WTC11 (cell line): ENCODE results near the gene IRF2BP2. TPM values are rescaled to one million over a fixed set of nuclear protein-coding genes. Genes with fewer than 3 reads are reported as not detected.

Source experiments
- ATAC-seq: fragments of 200-7000 bp; cut with Tn5 transposase; 2 replicates; pipeline ENCODE4 v1.10.0; 2021; ENCODE audit warnings: mild to moderate bottlenecking, moderate library complexity
- CTCF ChIA-PET: fragments of 300-600 bp; sonication (Branson Sonifier 250); formaldehyde crosslinking; loops from one replicate; lab custom pipeline; 2021; ENCODE audit warnings: antibody characterized with exemption; lab: Charles Lee
- POLR2A ChIA-PET: fragments of 350-600 bp; sonication (Branson Sonifier 250); formaldehyde crosslinking; loops from one replicate; lab custom pipeline; 2021; ENCODE audit warnings: antibody characterized with exemption; lab: Charles Lee
- DNase-seq: peaks from one replicate; pipeline ENCODE4 v3.0.0; 2021; ENCODE audit warnings: low spot score
- H3K27ac Mint-ChIP-seq: 2 replicates; pipeline ENCODE4 v1.8.0; 2021; ENCODE audit warnings: mixed read lengths
- H3K27me3 Mint-ChIP-seq: 2 replicates; pipeline ENCODE4 v1.8.0; 2021; ENCODE audit warnings: low read depth, mild to moderate bottlenecking, moderate library complexity, mixed read lengths
- H3K36me3 Mint-ChIP-seq: 2 replicates; pipeline ENCODE4 v1.8.0; 2021; ENCODE audit warnings: mixed read lengths
- H3K4me1 Mint-ChIP-seq: 2 replicates; pipeline ENCODE4 v1.8.0; 2022; ENCODE audit warnings: mixed read lengths
- H3K4me3 Mint-ChIP-seq: 2 replicates; pipeline ENCODE4 v1.8.0; 2021; ENCODE audit warnings: mild to moderate bottlenecking, moderate library complexity, mixed read lengths
- H3K9me3 Mint-ChIP-seq: 2 replicates; pipeline ENCODE4 v1.8.0; 2021; ENCODE audit warnings: mixed read lengths
- ESRRA ChIP-seq: sonication (generic); formaldehyde crosslinking; IDR thresholded peaks from 2 replicates; pipeline ENCODE4 v1.8.1; 2022; ENCODE audit warnings: mild to moderate bottlenecking, missing genetic modification reagents, borderline replicate concordance
- ETV6 ChIP-seq: sonication (generic); formaldehyde crosslinking; IDR thresholded peaks from 2 replicates; pipeline ENCODE4 v1.8.1; 2022; ENCODE audit warnings: mild to moderate bottlenecking, missing genetic modification reagents
- GABPB1 ChIP-seq: sonication (generic); formaldehyde crosslinking; IDR thresholded peaks from 2 replicates; pipeline ENCODE4 v1.8.1; 2023; ENCODE audit warnings: mild to moderate bottlenecking, missing genetic modification reagents
- IRF2 ChIP-seq: sonication (generic); formaldehyde crosslinking; IDR thresholded peaks from 2 replicates; pipeline ENCODE4 v1.8.0; 2022; ENCODE audit warnings: low read depth, missing genetic modification reagents, borderline replicate concordance
- NFYB ChIP-seq: sonication (generic); formaldehyde crosslinking; conservative IDR thresholded peaks from 2 replicates; pipeline ENCODE4 v1.8.0; 2022; ENCODE audit warnings: low read depth, missing genetic modification reagents
- NR2C2 ChIP-seq: sonication (generic); formaldehyde crosslinking; IDR thresholded peaks from 2 replicates; pipeline ENCODE4 v1.8.0; 2022; ENCODE audit warnings: mild to moderate bottlenecking, missing genetic modification reagents
- OVOL2 ChIP-seq: fragments of 250-450 bp; sonication (Bioruptor Pico); IDR thresholded peaks from 2 replicates; pipeline ENCODE4 v1.9.0; 2021; ENCODE audit warnings: mild to moderate bottlenecking, borderline replicate concordance
- PRRX2 ChIP-seq: fragments of 250-450 bp; sonication (Bioruptor Pico); IDR thresholded peaks from 2 replicates; pipeline ENCODE4 v1.8.0; 2021; ENCODE audit warnings: mild to moderate bottlenecking
- TEAD1 ChIP-seq: sonication (generic); formaldehyde crosslinking; IDR thresholded peaks from 2 replicates; pipeline ENCODE4 v1.8.0; 2022; ENCODE audit warnings: mild to moderate bottlenecking, missing genetic modification reagents
- ZNF121 ChIP-seq: sonication (generic); formaldehyde crosslinking; IDR thresholded peaks from 2 replicates; pipeline ENCODE4 v1.8.0; 2023; ENCODE audit warnings: missing genetic modification reagents
- ZNF138 ChIP-seq: sonication (generic); formaldehyde crosslinking; conservative IDR thresholded peaks from 2 replicates; pipeline ENCODE4 v1.8.1; 2022; ENCODE audit warnings: mild to moderate bottlenecking, moderate library complexity, missing genetic modification reagents
- ZNF416 ChIP-seq: fragments of 250-450 bp; sonication (Bioruptor Pico); IDR thresholded peaks from 2 replicates; pipeline ENCODE4 v1.9.0; 2021; ENCODE audit warnings: mild to moderate bottlenecking, inconsistent platforms
- total RNA-seq: library from RNA; stranded (reverse); gene quantifications from 3 replicates; pipeline ENCODE4 v1.2.3, GENCODE V29; 2021
- TF ChIP-seq, protein P1 (sequence below): sonication (generic); formaldehyde crosslinking; IDR thresholded peaks from 2 replicates; pipeline ENCODE4 v1.8.0; 2022; ENCODE audit warnings: mild to moderate bottlenecking, missing genetic modification reagents
- TF ChIP-seq, protein P2 (sequence below): fragments of 250-450 bp; sonication (Bioruptor Pico); IDR thresholded peaks from 2 replicates; pipeline ENCODE4 v1.9.0; 2021; ENCODE audit warnings: moderate library complexity, mild to moderate bottlenecking, inconsistent platforms, borderline replicate concordance
- TF ChIP-seq, protein P3 (sequence below): sonication (generic); formaldehyde crosslinking; IDR thresholded peaks from 2 replicates; pipeline ENCODE4 v1.8.1; 2022; ENCODE audit warnings: low read depth, mild to moderate bottlenecking, moderate library complexity, missing genetic modification reagents, borderline replicate concordance
- TF ChIP-seq, protein P4 (sequence below): sonication (generic); formaldehyde crosslinking; IDR thresholded peaks from 2 replicates; pipeline ENCODE4 v1.8.1; 2023; ENCODE audit warnings: mild to moderate bottlenecking, missing genetic modification reagents, moderate library complexity
- TF ChIP-seq, protein P5 (sequence below): sonication (generic); formaldehyde crosslinking; IDR thresholded peaks from 2 replicates; pipeline ENCODE4 v1.8.1; 2023; ENCODE audit warnings: mild to moderate bottlenecking, missing genetic modification reagents, moderate library complexity
- TF ChIP-seq, protein P6 (sequence below): fragments of 200-600 bp; IDR thresholded peaks from 2 replicates; pipeline ENCODE4 v1.8.0; 2022; ENCODE audit warnings: antibody characterized with exemption
- TF ChIP-seq, protein P7 (sequence below): sonication (generic); formaldehyde crosslinking; IDR thresholded peaks from 2 replicates; pipeline ENCODE4 v1.8.1; 2023; ENCODE audit warnings: mild to moderate bottlenecking, moderate library complexity, missing genetic modification reagents
- TF ChIP-seq, protein P8 (sequence below): sonication (generic); formaldehyde crosslinking; IDR thresholded peaks from 2 replicates; pipeline ENCODE4 v1.8.0; 2022; ENCODE audit warnings: mild to moderate bottlenecking, missing genetic modification reagents

Gene IRF2BP2
- total RNA-seq, 1 experiment from 2014 or later: 70.9 TPM

DNA sequence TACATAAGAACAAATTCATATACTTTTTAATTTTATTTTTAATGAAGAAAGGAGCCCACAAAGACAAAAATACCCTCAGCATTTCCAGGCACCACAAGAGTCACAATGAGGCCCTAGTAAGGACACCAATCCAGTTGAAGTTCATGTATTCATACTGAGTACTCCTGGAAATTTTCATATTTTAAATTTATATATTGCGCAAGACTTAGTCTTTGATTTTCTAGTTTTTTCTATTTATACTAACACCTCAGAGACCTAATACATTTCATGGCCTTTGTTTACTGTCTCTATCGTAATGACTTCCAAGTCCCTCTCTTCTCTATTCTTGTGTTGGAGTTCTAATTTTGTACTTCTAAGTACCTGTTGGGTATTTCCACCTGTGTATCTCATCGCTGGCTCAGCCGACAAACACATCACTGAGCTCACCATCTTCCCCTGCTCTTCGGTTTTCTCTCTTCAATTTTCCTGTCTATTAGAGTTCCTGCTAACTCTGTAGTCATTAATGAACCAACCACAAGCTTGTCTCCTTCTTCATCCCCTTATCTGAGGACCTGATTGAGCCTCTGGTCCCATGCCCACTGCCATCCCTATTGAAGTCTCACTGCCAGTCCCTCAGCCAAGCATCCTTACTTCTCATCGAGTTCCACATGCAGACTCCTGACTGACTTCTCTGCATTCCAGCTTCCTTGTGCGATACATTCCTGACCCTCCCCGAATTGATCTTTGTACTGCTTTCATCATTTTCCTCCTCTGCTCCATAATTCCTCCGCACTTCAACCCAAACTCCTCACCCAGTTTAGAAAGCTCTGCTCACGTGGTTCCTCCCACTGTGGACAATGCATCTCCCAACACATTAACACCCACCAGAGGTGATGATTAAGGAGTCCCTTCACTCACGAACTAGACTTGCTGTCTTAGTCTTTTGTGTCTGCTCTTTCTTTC, 17.3 kb upstream of the IRF2BP2 start:
- TF ChIP-seq GABPB1 (CRISPR knock-in tag): peak; percentile 42; the same call in 1 of the 2 replicates
- no peak for TF ChIP-seq TEAD1 (CRISPR knock-in tag)
- Mint-ChIP-seq H3K9me3 (no peaks in the 10 kb centered on the region; the same call in 1 of the 2 replicates), H3K27ac (no peak overlapping the region), H3K4me3 (no peak overlapping the region), H3K4me1 (peaks cover 9% of the 10 kb centered on the region), H3K27me3 (no peaks in the 10 kb centered on the region), H3K36me3 (no peaks in the 10 kb centered on the region)
- DNase-seq (no peak), ATAC-seq (no peak)
- ChIA-PET CTCF (no interaction called here), POLR2A (interaction anchor here (1.2 kb wide), 1 partner anchor 16 kb away, joined by 4 read pairs; no protein-coding TSS in a partner anchor)

DNA sequence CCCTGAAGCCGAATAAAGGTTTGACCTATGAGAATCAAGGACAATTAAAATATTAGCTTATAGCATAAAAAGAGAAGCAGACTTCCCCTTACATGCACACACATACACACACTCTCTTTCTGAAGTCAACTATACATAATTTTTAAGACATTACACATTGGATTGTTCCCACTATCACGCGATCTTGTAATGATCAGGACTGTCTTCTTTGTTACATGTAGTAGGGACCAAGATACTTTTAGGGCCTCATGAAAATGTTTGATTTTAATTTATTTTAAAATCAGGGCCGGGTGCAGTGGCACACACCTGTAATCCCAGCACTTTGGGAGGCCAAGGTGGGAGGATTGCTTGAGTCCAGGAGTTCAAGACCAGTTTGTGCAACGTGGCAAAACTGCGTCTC, 16.4 kb upstream of the IRF2BP2 start:
- POLR2A ChIA-PET: no interaction called here
- Mint-ChIP-seq H3K9me3 (no peaks in the 10 kb centered on the region; the same call in 1 of the 2 replicates), H3K36me3 (no peaks in the 10 kb centered on the region), H3K4me1 (peaks cover 9% of the 10 kb centered on the region), H3K4me3 (no peak overlapping the region), H3K27me3 (no peaks in the 10 kb centered on the region), H3K27ac (no peak overlapping the region)
- no peak for TF ChIP-seq ZNF416
- TF ChIP-seq, protein P1, sequence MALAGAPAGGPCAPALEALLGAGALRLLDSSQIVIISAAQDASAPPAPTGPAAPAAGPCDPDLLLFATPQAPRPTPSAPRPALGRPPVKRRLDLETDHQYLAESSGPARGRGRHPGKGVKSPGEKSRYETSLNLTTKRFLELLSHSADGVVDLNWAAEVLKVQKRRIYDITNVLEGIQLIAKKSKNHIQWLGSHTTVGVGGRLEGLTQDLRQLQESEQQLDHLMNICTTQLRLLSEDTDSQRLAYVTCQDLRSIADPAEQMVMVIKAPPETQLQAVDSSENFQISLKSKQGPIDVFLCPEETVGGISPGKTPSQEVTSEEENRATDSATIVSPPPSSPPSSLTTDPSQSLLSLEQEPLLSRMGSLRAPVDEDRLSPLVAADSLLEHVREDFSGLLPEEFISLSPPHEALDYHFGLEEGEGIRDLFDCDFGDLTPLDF (CRISPR knock-in tag): no peak
- no peak for TF ChIP-seq GABPB1 (CRISPR knock-in tag)
- no peak for TF ChIP-seq NFYB (CRISPR knock-in tag)
- TF ChIP-seq, protein P2, sequence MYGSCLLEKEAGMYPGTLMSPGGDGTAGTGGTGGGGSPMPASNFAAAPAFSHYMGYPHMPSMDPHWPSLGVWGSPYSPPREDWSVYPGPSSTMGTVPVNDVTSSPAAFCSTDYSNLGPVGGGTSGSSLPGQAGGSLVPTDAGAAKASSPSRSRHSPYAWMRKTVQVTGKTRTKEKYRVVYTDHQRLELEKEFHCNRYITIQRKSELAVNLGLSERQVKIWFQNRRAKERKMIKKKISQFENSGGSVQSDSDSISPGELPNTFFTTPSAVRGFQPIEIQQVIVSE (CRISPR knock-in tag): no peak
- TF ChIP-seq IRF2 (CRISPR knock-in tag): no peak
- CTCF ChIA-PET: no interaction called here
- no peak for ATAC-seq
- DNase-seq: no peak

DNA sequence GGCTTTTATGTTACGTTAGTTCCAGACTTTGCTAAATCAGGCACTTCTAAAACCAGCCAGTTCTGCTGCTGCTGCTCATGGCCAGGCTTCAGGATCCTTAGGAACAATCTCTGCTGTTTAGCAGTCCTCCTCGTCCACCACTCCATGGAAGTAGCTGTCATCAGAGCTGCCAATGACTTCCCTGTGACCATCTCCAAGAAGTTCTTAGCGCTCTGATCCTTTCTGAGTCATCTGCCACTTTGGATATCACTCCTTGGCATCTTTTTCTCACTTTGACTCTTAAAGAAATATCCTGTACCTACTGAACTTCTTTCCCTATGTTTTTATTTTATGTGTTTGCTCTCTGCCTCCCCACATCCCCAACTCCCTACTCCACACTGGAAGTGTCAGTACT, 14.7 kb upstream of the IRF2BP2 start:
- CTCF ChIA-PET: no interaction called here
- no peaks in the 10 kb centered on the region for H3K9me3 Mint-ChIP-seq
- ATAC-seq (no peak), DNase-seq (no peak)
- H3K4me3 Mint-ChIP-seq: no peak overlapping the region
- H3K27ac Mint-ChIP-seq: no peak overlapping the region
- H3K27me3 Mint-ChIP-seq: no peaks in the 10 kb centered on the region
- POLR2A ChIA-PET: no interaction called here
- no peaks in the 10 kb centered on the region for H3K36me3 Mint-ChIP-seq
- peaks cover 16% of the 10 kb centered on the region for H3K4me1 Mint-ChIP-seq
- no peak for TF ChIP-seq NFYB (CRISPR knock-in tag)
- TF ChIP-seq ZNF138 (CRISPR knock-in tag): no peak
- TF ChIP-seq, protein P3, sequence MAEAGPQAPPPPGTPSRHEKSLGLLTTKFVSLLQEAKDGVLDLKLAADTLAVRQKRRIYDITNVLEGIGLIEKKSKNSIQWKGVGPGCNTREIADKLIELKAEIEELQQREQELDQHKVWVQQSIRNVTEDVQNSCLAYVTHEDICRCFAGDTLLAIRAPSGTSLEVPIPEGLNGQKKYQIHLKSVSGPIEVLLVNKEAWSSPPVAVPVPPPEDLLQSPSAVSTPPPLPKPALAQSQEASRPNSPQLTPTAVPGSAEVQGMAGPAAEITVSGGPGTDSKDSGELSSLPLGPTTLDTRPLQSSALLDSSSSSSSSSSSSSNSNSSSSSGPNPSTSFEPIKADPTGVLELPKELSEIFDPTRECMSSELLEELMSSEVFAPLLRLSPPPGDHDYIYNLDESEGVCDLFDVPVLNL (CRISPR knock-in tag): no peak
- TF ChIP-seq ZNF121 (CRISPR knock-in tag): no peak
- TF ChIP-seq, protein P4, sequence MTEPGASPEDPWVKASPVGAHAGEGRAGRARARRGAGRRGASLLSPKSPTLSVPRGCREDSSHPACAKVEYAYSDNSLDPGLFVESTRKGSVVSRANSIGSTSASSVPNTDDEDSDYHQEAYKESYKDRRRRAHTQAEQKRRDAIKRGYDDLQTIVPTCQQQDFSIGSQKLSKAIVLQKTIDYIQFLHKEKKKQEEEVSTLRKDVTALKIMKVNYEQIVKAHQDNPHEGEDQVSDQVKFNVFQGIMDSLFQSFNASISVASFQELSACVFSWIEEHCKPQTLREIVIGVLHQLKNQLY (CRISPR knock-in tag): no peak
- TF ChIP-seq, protein P5, sequence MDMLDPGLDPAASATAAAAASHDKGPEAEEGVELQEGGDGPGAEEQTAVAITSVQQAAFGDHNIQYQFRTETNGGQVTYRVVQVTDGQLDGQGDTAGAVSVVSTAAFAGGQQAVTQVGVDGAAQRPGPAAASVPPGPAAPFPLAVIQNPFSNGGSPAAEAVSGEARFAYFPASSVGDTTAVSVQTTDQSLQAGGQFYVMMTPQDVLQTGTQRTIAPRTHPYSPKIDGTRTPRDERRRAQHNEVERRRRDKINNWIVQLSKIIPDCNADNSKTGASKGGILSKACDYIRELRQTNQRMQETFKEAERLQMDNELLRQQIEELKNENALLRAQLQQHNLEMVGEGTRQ (CRISPR knock-in tag): no peak
- TF ChIP-seq, protein P6, sequence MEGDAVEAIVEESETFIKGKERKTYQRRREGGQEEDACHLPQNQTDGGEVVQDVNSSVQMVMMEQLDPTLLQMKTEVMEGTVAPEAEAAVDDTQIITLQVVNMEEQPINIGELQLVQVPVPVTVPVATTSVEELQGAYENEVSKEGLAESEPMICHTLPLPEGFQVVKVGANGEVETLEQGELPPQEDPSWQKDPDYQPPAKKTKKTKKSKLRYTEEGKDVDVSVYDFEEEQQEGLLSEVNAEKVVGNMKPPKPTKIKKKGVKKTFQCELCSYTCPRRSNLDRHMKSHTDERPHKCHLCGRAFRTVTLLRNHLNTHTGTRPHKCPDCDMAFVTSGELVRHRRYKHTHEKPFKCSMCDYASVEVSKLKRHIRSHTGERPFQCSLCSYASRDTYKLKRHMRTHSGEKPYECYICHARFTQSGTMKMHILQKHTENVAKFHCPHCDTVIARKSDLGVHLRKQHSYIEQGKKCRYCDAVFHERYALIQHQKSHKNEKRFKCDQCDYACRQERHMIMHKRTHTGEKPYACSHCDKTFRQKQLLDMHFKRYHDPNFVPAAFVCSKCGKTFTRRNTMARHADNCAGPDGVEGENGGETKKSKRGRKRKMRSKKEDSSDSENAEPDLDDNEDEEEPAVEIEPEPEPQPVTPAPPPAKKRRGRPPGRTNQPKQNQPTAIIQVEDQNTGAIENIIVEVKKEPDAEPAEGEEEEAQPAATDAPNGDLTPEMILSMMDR: no peak
- TF ChIP-seq, protein P1 (CRISPR knock-in tag): no peak
- TF ChIP-seq ESRRA (CRISPR knock-in tag): no peak
- TF ChIP-seq NR2C2: no peak
- no peak for TF ChIP-seq ETV6 (CRISPR knock-in tag)
- TF ChIP-seq, protein P7, sequence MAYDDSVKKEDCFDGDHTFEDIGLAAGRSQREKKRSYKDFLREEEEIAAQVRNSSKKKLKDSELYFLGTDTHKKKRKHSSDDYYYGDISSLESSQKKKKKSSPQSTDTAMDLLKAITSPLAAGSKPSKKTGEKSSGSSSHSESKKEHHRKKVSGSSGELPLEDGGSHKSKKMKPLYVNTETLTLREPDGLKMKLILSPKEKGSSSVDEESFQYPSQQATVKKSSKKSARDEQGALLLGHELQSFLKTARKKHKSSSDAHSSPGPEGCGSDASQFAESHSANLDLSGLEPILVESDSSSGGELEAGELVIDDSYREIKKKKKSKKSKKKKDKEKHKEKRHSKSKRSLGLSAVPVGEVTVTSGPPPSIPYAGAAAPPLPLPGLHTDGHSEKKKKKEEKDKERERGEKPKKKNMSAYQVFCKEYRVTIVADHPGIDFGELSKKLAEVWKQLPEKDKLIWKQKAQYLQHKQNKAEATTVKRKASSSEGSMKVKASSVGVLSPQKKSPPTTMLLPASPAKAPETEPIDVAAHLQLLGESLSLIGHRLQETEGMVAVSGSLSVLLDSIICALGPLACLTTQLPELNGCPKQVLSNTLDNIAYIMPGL (CRISPR knock-in tag): no peak
- TF ChIP-seq, protein P8, sequence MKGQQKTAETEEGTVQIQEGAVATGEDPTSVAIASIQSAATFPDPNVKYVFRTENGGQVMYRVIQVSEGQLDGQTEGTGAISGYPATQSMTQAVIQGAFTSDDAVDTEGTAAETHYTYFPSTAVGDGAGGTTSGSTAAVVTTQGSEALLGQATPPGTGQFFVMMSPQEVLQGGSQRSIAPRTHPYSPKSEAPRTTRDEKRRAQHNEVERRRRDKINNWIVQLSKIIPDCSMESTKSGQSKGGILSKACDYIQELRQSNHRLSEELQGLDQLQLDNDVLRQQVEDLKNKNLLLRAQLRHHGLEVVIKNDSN: no peak
- no peak for TF ChIP-seq OVOL2 (CRISPR knock-in tag)
- TF ChIP-seq PRRX2: no peak
